ENCODE results near the gene TXNDC11. TPM values are rescaled to one million over a fixed set of nuclear protein-coding genes. Genes with fewer than 3 reads are reported as not detected.

The TXNDC11 gene
- total RNA-seq, 1 donor from 2014 or later, result 33.6 TPM

DNA sequence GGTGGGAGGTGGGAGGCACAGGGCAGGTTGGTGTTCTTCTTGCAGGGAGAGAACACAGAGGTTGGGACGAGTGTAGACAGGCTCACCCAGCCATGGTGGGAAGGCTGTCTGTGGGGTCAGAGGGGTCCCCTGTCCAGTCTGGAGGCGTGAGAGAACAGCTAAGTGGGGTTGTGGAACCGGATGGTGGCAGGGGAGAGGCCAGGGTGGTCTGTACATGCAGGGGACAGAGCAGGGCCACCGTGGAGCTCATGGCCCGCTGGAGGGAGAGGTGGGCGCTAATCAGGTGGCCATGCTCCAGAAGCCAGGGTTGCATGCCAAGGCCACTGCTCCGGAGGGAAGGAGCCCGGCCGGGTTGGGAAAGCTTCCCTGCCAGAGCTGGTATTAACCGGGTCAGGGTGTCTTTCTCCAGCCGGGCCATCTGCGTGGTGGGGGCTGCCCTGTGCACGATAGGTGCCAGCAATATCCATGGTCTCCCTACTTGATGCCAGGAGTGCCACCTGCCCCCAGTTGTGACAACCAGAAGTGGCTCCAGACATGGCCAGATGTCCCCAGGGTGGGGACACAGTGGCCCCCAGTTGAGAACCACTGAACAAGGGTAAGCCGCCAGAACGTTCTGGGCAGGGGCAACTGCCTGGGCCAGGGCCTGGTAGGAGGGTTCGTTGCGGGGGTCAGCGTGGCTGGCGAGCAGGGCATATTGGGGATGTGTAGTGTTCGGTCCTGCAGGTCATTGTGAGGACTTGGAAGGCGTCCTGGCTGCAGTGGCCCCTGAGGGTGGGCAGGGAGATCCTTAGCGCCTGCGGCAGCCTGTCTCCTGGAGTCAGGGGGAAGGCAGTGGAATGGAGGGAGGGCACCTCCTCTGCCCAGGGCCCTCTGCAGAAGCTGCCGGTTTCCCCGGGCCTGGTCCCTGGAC lies 69.3 kb downstream of the TXNDC11 start:
- no peak for DNase-seq

DNA sequence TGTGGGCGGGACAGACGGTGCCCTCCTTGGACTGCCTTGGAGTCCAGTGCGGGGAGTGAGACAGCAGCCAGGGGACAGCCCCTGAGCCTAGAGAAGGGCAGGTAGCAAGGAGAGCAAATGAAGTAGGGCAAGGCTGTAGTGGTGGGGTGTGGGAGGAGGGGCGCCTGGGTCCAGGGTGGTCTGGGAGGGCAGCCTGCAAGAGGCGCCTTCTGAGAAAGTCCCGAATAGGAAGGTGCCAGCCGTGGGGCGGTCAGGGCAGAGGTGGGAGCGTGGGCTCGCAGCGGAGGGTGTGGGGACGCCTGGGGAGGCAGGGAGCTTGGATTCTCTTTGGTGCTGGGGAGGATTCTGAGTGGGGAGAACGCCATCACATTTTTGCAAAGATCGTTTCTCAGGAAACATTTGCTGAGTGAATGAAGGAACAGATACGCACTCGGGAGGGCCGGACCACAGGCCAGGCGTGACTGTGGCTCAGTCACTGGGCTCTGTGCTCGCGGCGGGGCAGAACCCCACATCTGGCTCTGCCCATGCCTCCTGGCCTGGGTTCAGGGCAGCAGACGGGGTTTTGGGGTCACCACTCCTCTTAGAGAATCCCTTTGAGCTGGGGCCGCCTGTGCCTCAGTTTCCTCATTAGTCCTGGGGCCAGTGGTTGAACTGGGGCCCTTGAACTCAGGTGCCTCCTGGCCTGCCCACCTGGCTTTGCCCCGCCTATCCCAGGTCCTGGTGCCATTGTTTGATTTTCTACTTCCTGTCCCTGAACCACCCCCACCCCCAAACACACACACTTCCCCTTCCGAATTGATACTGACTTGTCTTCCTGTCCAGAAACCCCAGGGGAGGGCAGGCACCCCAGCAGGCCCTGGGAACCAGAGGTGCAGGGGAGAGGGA lies 70.2 kb downstream of the TXNDC11 start:
- DNase-seq, result no peak

GRCh38 chr16:11671676-11672075 lies 71.0 kb downstream of the TXNDC11 start:
- DNase-seq, result no peak

GRCh38 chr16:11671271-11671670 lies 71.4 kb downstream of the TXNDC11 start:
- DNase-seq, result no peak

- no peak for DNase-seq
These were observed 72.2 kb downstream of the TXNDC11 start for GRCh38 chr16:11670171-11671131.

GRCh38 chr16:11669380-11670146 lies 73.1 kb downstream of the TXNDC11 start:
- peak; percentile 17 for DNase-seq

- peak; percentile 64 for DNase-seq
These were observed 73.9 kb downstream of the TXNDC11 start for GRCh38 chr16:11668623-11669379.

- DNase-seq, result peak; percentile 95
These were observed 74.6 kb downstream of the TXNDC11 start, which contains the start of gene SNN for GRCh38 chr16:11667824-11668622. Gene SNN (plus strand): TSS chr16:11668455. CDS start chr16:11676060, 7,605 bp downstream.

DNA sequence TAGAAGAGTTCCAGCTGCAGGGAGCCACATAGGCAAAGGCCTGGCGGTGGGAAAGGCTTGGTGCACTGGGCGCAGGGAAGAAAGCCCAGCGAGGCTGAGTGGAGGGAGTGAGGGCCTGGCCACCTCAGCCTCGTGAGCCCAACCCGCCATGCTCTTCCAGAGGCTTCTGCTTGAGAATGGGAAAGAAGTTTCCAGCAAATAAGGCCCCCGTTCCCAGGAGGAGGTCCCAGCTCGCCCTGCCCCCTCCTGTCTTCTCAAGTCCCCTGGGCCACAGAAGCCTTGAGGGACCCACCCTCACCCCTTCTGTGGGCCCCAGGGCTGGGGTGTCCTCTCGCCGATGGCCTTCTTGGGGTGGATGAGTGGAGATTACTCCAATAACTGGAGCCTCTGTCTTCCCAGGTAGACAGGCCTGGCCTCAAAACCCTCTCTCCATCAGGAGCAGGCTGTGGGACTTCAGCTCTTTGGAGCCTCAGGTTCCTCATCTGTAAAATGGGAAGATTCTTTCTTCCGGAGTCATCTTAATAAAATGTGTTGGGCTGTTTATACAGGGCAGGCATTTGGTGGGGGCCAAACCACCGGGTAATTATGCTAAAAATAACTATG lies 75.3 kb downstream of the TXNDC11 start:
- no peak for DNase-seq

DNA sequence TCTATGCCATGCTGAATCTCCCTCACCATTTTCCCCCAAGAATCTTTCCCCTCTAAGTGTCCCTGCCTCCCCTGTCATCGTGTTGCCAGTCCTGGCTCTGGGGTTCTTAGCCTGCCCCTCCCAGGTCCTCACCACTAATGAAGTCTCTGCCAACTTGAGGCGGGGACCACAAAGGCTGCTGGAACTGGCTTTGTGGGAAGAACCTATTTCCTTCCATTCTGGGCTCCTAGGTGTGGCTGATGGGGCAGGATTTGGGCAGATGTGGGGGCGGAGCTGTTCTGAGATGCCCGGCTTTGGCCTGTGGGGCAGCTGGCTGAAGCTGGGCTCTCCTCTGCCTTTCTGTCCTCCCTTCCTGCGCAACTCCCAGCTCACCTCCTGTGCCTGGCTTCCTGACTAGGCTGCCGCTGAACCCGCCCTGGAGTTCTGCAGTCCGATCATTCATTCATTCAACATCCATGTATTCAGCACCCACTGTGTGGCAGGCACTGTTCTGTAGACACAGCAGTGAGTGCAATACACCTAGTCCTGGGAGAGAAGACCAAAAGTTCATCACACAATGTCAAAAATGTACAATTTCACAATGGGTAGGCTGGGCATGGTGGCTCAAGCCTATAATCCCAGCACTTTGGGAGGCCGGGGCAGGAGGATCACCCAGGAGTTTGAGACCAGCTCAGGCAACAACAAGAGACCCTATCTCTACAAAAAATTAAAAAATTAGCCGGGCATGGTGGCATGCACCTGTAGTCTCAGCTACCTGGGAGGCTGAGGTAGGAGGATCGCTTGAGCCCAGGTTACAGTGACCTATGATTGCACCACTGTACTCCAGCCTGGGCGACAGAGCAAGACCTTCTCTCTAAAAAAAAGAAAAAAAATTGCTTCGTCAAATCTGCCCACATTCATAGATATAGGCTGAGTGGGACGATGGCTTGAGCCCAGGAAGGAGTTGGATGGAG lies 76.3 kb downstream of the TXNDC11 start:
- no peak for DNase-seq

- peak; percentile 1 for DNase-seq
These were observed 77.6 kb downstream of the TXNDC11 start for GRCh38 chr16:11665071-11665491.

DNA sequence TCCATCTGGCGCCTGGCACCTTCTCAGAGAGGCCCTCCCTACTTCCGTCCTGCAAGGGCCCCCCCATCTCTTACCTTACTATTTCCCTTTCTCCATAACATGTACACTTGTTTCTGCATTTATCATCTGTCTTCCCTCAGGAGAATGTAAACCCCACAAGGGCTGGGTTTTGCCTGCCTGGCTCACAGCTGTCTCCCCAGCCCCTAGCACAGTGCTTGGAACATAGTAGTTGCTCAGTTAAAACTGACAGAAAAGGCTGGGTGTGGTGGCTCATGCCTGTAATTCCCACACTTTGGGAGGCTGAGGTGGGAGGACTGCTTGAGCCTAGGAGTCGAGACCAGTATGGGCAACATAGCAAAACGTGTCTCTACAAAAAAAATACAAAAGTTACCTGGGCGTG lies 80.1 kb downstream of the TXNDC11 start:
- no peak for DNase-seq

DNA sequence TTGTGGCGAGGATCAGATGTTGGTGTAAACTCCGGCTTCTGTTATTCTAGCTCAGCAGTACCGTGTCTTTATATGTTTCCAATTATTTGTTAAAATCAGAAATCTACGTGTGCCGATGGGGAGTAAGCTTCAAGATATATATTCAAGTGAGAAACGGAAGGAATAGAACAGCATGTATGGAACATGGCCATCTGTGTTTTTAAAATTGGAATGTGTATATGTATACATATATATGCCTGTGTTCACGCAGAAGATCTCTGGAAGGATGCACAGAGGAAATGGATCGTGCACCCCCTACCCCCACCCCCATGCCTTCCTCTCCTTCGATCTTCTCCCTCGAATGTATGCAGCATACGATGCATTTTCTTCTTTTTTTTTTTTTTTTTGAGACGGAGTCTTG lies 82.1 kb downstream of the TXNDC11 start:
- no peak for DNase-seq

- DNase-seq, result no peak
These were observed 83.6 kb downstream of the TXNDC11 start for GRCh38 chr16:11658896-11659708.

GRCh38 chr16:11657556-11657955 lies 85.1 kb downstream of the TXNDC11 start:
- DNase-seq, result no peak

DNA sequence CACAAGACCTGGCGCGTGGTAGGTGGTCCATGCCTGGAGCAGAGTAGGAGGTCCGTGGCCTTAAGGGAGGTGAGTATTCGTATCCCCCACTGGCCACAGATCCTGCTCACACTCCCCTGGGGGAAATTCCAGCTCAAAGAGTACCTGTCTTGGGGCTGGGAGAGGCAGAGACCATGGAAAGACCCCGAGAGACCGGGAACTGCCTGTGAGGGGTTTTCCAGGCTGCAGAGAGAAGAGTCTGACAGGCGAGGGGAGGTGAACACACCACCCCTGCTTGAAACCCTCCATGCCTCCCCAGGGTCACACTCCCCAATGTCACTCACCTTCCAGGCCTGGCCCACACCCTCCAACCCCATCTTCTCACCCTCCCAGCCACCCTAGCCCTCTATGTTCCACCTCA lies 87.0 kb downstream of the TXNDC11 start:
- no peak for DNase-seq

- no peak for DNase-seq
These were observed 90.9 kb downstream of the TXNDC11 start for GRCh38 chr16:11651796-11652195.

All from tongue (tissue), 2 donors.